GM03348 (cell line): ENCODE measurements around the gene UXT.
"Not testable (repeated sequence)": the region's sequence is repeated elsewhere in the genome, so short reads cannot be mapped to it uniquely, and the experiment has no call there.

ENCODE experiments used
- DNase-seq: peaks from one replicate; pipeline ENCODE4 v3.0.0; 2012; ENCODE audit warnings: low spot score

UXT gene, protein sequence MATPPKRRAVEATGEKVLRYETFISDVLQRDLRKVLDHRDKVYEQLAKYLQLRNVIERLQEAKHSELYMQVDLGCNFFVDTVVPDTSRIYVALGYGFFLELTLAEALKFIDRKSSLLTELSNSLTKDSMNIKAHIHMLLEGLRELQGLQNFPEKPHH

DNA sequence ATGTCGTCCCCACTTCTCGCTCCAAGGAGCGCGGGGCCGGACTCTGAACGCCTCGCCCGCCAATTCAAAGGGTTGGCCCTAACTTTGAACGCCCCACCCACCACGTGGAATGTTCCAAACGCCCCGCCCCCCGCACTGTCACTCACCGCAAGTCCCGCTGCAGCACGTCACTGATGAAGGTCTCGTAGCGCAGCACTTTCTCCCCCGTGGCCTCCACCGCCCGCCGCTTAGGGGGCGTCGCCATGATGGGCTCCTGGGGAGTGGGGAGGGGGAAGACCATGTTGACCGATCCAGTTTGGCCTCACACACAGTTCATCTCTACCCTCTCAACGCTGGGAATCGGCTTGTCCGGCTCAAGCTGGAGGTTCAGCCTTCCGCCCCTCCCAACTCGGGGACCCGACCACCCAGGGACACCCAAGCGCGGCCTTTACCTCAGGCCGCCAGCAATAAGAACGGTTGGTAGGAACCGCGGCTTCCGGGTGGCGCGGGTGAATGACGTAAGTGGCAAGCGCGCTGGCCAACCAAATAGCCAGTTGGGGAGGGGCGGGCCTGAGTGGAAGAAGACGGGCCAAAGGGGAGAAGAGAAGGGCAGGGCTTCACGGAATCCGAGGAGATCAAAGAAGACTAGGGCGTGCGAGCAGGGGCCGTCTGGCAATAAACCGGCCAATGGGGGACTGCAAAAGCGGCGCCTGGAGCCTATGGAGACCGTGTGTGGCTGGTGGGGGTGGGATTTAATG lies at the start of gene UXT:
UXT (minus strand) TSS at position 497 of the 737 bp plus-strand sequence; CDS start at position 244, 253 bp downstream.
- DNase-seq, result peak; percentile 86

DNA sequence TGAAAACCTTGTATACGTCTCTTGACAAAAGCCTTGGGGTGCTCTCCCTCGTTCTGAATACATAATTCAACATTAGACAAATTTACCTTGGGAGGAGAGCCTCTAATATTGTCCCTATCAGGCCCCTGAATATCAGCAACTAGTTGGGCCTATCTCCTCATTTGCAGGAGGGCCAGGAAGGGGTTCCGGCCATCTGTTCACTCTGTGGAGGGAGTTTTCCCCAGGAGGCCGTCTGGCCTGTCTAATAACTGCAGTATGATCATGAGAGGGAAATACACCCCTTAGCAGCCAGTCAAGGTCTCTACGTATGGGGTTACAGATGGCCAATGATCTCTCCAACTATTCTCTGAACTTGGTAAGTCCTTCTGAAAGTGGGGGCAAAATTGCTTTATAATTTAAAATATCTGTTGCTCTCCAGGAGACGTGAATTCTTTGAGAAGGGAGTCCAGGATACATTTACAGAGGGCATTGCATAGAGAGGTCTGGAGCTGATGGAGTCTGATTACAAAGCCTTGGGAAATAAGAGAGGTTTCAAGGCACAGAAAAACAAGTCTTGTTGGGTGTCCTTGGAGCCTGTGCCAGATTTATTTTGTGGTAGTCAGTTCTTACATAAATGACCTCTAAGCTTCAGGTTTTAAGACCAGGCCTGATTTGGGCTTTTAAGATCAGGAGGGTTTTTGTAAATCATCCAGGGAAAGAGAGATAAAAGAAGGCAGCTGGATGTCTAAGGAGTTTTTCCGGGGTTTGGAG lies 48.2 kb upstream of the UXT start:
- no peak for DNase-seq

DNA sequence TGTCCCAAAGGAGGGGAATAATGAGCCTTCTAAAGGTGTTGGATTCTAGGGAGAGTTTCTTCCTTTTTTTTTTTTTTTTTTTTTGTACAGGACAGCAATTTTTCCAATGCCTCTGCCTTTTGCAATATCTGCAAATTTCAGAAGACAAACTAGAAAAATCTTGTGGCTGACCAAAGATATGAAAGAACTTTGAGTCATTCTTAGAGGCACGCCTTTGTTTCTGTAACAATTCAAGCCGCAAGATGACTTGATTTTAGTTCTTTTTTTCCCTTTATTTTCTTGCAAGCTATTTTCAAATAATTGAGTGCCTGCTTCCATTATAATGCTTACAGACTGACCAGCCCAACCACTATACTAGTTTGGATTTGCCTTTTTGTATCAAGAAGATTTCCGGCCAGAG lies 47.6 kb upstream of the UXT start:
- DNase-seq, result peak; percentile 34

DNA sequence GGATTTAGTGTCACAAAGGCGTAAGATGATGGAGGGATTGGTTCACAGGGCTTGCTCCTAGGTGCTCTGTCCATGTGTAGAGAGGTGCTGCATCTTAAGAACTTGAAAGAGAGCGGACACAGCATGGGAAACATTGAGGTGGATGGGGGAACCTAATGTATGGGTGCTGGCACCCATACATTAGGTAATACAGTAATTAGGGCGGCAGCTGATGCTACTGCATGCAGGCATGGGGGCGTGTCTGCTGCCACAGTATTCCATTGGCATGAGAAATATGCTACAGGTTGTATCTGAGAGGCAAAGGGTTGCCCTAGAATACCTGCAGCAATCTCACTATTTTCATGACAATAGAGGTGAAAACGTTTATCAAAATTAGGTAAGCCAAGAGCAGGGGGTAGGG lies 45.8 kb upstream of the UXT start:
- no peak for DNase-seq

DNA sequence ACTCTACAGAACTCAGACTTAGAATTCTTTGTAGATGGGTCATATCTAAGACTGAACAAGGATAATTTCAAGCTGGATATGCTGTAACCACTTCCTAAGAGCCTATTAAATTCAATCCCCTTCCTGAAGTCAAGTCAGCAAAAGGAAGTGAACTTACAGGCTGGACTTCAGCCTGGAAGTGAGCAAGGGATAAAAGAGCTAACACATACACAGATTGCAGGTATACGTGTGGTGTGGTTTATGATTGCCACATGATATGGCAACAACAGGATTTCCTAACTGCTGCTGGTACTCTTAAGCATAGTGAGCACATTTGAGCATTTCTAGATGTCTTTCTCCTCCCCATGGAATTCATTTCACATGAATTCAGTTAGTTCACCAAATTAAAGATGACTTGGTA lies 38.2 kb upstream of the UXT start:
- no peak for DNase-seq

DNA sequence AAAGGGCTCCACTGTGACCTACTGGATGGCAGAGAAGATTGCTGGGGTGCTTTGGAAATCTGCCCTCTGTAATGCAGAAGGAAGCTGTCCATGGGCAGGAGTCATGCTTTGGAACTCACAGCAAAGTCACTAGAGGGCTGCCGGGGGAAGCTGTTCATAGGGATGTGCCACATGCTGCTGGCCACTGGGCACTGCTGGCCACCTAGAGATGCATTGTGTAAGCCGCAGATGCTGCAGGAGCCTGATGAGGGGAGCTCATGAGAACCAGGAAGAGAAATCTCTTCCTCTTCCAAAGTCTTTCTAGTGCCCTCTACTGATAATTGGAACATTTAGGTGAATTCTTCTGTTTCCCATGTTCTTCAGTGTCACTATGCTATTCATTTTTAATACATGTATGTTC lies 31.2 kb upstream of the UXT start:
- DNase-seq, result peak; percentile 7

DNA sequence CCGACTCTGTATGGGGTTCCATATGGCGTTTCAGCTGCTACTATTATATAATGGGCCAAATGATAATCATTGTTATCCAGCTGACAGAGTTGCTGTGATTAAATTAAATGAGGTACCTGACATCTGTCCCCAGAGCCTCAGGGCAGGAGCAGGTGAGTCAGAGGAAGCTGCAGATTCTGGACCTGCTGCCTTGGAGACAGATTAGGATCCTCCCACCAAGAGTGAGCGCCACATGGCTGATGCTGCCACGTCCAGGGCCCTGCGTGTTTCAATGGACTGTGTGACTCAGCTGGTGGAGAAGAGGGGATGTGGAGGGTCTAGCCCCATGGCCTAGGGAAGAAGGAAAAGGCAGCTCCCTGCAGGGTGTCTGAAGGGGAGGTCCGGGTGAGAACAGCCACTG lies 28.3 kb upstream of the UXT start:
- no peak for DNase-seq

DNA sequence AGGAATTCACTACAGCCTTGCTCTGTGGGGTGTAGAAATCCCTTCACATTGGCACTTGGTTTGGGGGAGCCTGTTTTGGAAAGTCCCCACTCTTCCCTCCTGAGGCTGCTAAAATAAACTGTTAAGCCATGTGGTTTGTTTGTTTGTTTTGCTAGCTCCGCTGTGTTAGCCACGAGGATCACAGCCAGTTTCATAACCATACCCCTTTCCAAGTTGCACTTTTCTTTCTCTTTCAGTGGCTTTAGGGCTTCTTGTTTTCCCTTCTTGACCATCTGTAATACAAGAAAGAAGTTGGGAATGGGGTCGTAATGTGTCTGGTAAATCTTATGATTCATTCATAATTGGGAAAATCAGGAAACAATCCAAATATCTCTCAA lies 24.8 kb upstream of the UXT start:
- DNase-seq, result no peak

DNA sequence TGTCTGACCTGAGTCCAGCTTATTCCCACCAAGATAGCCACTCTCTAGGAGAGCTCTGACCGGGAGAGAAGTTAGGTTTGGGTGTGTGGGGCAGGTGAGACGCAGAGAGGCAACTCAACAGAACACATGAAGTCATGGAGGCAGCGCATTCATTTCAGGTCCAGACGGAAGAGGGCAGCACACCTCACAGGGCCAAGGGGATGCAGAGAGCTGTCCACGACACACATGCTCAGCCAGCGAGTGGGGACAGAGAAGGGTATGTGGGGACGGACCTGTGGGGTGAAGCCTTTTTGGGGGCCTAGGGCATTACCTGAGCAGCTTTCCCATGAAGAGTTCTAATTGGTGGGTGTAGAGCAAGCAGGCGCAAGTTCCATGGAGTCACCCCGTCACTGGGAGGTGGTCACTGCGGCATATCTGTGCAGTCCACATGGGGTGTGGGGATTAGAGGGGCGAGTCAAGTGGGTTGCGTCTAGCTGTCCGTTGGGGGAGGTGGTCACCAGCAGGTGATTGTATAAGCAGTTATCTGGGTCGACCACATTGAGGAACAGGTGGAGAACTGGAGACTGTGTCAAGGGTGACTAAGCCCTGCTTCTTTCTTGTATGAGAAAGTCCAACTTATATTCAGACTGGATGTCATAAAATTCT lies 24.3 kb upstream of the UXT start:
- DNase-seq, result no peak

DNA sequence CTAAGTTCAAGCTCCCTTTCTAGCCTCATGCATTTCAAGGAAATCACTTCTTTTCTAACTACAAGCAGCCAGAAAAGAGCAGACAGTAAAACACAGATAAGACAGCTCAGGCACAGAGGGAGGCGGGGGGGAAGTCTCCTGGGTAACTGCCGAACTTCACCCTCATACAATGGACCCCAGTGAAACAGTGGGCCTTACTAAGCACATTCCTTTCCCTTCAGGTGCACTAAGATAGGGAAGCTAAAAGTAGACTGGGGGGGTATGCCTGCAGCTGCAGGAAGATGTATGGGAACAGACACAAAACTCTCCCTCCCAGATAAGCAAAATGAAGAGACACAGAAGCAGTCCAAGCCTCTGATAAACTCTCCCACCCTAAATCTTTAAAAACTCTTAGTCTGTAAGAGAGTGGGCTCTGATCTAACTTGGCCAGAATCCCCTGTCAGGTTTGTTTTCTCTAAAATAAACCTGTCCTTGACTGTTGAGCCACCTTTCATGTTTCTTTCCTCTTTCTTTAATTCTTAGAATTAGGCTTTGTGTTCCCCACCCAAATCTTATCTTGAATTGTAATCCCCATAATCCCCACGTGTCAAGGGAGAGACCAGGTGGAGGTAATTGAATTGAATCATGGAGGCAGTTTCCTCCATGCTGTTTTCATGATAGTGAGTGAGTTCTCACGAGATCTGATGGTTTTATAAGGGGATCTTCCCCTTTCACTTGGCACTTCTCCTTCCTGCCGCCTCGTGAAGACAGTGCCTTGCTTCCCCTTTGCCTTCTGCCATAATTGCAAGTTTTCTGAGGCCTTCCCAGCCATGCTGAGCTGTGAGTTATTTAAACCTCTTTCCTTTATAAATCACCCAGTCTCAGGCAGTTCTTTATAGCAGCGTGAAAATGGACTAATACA lies 17.2 kb upstream of the UXT start:
- not testable (repeated sequence) for DNase-seq

DNA sequence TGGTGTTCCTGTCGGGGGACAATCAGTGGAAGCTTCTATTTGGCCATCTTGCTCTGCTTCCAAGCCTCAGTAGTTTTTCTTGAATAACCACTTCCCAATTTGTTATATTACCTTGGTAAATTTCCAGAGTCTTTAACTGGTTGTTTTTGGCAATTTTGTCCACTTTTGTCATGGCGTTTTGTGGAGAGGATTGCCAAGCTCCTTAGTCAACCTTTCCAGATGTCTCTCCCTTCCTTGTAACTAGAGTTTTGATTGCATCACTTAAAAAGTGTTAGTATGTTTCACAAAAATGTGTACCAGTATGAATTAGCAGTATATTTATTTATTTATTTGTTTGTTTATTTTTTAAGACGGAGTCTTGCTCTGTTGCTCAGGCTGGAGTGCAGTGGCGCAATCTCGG lies 15.8 kb upstream of the UXT start:
- DNase-seq, result no peak

DNA sequence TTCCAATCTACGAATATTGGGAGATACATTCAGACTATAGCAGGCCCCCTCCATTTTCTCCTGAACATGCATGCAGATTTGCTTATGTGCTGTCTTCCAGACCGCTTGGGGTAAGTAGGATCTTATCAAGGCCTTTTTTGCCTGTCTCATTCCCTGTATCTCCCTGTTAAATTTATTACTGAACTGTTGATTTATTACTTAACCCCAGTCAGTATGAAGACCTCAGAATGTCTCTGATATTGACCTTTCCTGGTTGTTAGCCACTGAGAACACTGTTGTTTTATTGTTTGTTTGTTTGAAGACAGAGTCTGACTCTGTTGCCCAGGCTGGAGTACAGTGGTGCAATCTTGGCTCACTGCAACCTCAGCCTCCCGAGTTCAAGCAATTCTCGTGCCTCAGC lies 6.8 kb upstream of the UXT start:
- not testable (repeated sequence) for DNase-seq

DNA sequence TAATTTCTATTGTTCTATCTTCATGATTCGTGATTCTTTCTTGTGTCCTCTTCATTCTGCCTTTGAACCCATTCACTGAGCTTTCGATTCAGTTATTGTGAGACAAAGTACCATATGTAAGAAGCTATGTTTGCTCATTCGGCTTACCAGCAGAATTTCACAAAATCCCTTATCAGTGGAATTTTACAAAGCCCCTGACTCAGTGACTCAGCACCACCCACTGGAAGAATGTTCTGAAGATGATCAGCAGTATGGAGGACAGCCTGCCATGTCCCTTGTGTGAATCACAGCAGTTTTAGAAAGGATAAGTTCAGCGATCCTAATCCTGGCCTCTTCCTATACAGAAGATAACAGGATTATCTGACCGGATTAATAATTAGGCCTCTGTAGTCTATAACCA lies 5.8 kb upstream of the UXT start:
- no peak for DNase-seq

DNA sequence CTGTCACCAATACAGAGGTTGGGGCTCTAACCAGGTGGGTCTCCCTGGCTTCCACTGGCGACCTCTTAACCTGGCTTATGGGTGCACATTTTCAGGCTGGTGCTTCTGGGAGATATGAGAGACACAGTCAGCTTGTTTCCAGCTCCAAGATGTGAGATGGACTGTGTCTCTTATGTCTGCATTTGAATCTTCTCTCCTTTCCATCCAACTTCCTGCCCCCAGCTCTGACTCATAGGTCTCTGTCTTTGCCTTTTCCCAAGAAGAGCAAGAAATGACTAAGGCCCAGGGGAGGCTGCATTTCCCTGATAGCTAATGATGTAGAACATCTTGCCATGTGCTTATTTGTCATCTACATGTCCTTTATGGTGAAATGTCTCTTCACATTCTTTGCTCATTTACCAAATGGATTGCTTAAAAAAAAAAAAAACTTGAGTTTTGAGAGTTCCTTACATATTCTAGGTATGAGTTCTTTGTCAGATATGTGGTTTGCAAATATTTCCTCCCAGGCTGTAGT lies 3.2 kb upstream of the UXT start:
- peak; percentile 44 for DNase-seq

DNA sequence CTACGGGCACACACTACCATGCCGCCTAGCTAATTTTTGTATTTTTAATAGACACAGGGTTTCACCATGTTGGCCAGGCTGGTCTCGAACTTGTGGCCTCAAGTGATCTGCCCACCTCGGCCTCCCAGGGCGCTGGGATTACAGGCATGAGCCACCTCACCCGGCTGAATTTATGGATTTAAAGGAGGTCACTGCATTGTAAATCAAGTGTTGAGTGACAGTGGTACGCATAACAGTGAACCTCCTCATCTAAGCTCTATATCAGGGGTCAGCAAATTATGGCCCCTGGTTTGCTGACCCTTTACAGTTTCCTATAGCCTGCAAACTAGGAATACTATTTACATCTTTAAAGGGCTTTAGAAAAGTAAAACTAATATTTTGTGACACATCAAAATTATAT lies 2.6 kb upstream of the UXT start:
- DNase-seq, result no peak

DNA sequence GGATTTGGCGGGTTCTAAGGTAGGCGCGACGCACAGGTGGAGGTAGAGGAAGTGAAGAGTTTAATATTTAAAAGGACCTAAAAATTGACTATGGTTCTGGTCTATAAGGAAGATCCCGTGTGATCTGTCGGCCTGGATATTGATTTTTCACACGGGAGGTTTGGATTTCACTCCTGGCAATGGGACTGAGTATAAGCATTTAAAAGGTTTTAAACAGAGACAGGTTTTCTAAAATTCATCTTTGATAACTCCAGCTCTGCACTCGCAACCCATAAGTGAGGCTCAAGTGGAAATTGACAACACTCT lies 394 bp upstream of the UXT start:
- DNase-seq, result no peak

DNA sequence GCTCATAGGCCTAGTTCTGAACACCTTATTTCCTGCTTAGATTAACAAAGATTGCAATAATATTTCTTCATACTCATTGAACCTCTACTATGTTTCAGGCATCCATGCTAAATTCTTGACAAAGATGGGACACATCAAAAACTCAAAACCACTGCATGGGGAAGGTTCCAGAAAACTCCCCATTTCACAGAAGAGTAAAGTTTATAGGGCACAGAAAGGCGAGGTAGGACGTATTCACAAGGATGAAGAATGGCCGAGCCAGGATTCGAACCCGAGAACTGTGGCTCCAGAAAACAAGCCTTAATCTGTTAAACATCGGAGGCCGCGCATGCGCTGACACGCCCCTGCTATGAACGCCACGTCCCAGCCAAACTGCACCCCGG lies 688 bp downstream of the UXT start:
- no peak for DNase-seq

DNA sequence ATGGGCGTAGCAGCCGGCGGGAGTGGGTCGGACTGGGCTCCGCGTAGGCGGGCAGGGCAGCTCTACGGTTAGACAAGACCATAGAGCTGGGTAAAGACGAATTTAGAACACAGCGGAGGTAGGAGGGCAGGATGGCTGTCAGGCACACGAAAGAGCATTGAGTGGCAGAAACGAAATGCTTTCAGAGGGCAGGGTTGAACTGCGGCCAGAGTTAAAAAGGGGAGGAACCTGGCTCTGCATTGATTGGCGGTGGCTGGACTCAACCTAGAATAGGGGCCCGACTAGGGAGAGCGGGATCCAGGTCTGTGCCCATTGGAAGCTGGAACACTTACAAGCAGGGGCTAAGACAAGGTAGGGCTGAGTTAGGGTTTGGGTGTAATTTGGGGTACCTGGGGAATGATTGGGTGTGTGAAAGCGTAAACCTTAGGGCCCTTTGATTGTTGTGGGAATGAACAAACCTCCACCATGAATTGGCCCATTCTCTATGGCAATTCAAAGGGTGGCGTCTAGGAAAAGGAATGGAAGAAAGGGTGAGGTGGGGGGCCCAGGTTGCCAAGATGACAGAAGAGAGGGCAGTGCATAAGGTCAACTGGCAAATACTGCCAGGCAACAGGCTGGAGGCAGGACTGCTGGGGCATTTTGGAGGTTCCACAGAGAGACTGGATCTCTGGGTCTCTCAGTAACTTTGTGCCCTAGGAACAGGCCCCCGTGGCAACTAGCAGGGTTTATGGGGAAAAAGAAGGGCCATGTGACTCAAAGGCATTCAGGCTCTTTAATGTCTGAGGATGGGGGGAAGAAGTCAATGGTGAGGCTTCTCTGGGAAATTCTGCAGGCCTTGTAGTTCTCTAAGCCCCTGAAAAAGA lies 7.7 kb downstream of the UXT start:
- no peak for DNase-seq

DNA sequence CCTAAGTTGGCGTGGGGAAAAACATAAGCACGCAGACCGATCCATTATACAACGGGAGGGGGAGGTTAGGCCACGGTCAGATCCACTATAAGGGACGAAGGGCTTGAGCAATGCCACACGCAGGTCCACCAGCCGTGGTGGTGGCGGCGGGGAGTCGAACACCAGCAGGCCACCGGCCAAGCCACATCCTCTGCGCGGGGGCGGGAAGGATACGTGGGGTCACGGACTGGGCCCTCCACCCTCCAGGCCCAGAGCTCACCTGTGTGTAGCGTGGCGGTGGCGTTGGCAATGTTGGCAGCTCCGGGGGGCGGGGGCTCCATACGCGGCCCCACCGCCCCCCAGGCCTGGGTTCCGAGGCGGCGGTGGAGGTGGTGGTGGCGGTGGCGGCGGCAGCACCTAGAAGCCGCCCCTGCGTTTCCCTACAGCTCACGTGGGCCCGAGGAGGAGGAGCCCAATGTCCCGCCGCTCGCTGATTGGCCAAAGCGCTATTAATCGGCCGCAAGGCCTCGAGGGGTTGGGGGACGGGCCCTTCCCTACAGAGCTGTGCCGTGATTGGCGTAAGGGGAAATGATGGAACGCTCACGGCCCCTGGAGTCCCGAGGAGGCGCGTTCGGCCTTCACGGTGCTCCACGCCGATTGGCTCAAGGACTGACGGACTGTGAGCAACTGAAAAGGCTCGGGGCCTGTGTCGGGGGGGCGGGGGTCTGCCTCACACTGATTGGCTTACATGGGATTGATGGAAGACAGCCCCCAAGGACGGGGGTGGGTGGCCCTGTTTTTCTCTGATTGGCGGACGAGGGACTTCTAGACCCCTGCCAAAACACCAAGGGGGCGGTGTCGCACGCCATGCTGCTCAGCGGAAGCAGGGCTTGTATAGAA lies 8.6 kb downstream of the UXT start, which contains the start of gene ELK1:
ELK1 (minus strand) TSS at position 400 of the 879 bp plus-strand sequence. CDS start 9,122 bp downstream, outside the sequence.
- DNase-seq, result peak; percentile 94

DNA sequence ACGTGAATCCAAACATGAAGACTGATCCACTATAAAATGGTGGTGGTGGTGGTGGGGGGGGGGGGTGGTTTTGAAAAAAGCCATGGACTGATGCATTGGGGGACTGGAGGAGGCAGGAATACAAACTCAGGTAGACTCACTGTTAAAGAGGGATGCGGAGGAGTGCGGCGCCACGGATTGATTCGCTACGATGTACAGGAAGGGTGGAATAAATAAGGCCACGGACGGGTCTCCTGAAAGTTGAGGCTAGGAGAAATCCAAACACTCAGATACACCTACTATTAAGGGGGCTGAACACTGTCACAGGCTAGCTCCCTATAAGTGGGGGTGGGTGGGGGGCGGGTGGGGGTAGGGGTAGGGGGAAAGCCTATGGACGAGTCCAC lies 9.2 kb downstream of the UXT start:
- no peak for DNase-seq
